22Rv1 (cell line): ENCODE measurements around the gene AS3MT.

Source experiments
- ZFX ChIP-seq: fragments of 450-650 bp; IDR thresholded peaks from 2 replicates; pipeline ENCODE4 v1.6.1; 2017; ENCODE audit warnings: antibody characterized with exemption, borderline replicate concordance
- TF ChIP-seq, protein P1 (sequence below): fragments of 450-650 bp; IDR thresholded peaks from 2 replicates; pipeline ENCODE4 v1.5.1; 2017; ENCODE audit warnings: mild to moderate bottlenecking

DNA sequence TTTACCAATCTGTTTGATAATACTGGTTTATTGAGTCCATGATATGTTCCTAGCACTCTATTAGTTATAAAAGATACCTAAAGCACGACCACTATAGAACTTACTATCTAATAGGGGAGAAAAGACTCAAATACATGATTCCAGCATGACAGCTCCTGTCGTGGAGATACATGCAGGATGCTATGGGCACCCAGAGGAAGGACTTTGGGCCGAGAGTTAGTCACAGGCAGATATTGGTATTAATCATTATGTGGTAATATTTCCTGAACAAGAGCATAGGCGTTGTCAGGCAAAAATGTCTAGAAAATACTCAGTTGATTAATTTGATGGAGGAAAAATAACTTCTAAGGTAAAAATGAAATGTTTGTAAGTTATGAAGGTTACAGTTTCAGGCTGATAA, 80.6 kb downstream of the AS3MT start:
- TF ChIP-seq, protein P1, sequence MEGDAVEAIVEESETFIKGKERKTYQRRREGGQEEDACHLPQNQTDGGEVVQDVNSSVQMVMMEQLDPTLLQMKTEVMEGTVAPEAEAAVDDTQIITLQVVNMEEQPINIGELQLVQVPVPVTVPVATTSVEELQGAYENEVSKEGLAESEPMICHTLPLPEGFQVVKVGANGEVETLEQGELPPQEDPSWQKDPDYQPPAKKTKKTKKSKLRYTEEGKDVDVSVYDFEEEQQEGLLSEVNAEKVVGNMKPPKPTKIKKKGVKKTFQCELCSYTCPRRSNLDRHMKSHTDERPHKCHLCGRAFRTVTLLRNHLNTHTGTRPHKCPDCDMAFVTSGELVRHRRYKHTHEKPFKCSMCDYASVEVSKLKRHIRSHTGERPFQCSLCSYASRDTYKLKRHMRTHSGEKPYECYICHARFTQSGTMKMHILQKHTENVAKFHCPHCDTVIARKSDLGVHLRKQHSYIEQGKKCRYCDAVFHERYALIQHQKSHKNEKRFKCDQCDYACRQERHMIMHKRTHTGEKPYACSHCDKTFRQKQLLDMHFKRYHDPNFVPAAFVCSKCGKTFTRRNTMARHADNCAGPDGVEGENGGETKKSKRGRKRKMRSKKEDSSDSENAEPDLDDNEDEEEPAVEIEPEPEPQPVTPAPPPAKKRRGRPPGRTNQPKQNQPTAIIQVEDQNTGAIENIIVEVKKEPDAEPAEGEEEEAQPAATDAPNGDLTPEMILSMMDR: no peak
- TF ChIP-seq ZFX: no peak
